ENCODE data around the gene ADRA1B. TPM values are rescaled to one million over a fixed set of nuclear protein-coding genes. Genes with fewer than 3 reads are reported as not detected.

ADRA1B gene
- total RNA-seq, 2 experiments from 2014 or later = not detected

DNA sequence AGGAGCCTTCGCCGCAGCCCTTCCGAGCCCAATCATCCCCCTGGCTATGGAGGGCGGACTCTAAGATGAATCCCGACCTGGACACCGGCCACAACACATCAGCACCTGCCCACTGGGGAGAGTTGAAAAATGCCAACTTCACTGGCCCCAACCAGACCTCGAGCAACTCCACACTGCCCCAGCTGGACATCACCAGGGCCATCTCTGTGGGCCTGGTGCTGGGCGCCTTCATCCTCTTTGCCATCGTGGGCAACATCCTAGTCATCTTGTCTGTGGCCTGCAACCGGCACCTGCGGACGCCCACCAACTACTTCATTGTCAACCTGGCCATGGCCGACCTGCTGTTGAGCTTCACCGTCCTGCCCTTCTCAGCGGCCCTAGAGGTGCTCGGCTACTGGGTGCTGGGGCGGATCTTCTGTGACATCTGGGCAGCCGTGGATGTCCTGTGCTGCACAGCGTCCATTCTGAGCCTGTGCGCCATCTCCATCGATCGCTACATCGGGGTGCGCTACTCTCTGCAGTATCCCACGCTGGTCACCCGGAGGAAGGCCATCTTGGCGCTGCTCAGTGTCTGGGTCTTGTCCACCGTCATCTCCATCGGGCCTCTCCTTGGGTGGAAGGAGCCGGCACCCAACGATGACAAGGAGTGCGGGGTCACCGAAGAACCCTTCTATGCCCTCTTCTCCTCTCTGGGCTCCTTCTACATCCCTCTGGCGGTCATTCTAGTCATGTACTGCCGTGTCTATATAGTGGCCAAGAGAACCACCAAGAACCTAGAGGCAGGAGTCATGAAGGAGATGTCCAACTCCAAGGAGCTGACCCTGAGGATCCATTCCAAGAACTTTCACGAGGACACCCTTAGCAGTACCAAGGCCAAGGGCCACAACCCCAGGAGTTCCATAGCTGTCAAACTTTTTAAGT, 819 bp downstream of the ADRA1B start:
- no peaks in the 10 kb centered on the region for H3K36me3 Mint-ChIP-seq (ENCODE audit: low read depth)
- Histone ChIP-seq H3K9me3 (ENCODE audit: control insufficient read depth in 1 of 2, insufficient read depth in 1 of 2, low read length in 2 of 2) (peaks cover 0 to 7% of the 10 kb centered on the region in 2 experiments), H3K27ac (ENCODE audit: low read depth in 1 of 2, low read length in 2 of 2) (no peak overlapping the region), H3K4me3 (ENCODE audit: low read length) (no peak overlapping the region), H3K36me3 (ENCODE audit: insufficient read depth, low read length) (no peaks in the 10 kb centered on the region), H3K4me1 (ENCODE audit: insufficient read depth, low read length) (peaks cover 9% of the 10 kb centered on the region), H3K27me3 (ENCODE audit: control insufficient read depth in 1 of 2, insufficient read depth in 2 of 2, low read length in 2 of 2) (peaks cover 24 to 51% of the 10 kb centered on the region in 2 experiments)
- no peak for ATAC-seq (ENCODE audit: poor library complexity)
- no peaks in the 10 kb centered on the region for H3K9me3 Mint-ChIP-seq
- H3K4me1 Mint-ChIP-seq (ENCODE audit: low read depth) = peaks cover 10% of the 10 kb centered on the region
- CTCF ChIA-PET = no interaction called here
- peaks cover 67% of the 10 kb centered on the region for H3K27me3 Mint-ChIP-seq
- intact Hi-C loops (cut with DNase I, micrococcal nuclease) = loop anchor here (2.0 to 10.0 kb wide), 3 partner anchors 470 to 762 kb away; no protein-coding TSS in a partner anchor
- no peak for DNase-seq
- TF ChIP-seq, protein P1, sequence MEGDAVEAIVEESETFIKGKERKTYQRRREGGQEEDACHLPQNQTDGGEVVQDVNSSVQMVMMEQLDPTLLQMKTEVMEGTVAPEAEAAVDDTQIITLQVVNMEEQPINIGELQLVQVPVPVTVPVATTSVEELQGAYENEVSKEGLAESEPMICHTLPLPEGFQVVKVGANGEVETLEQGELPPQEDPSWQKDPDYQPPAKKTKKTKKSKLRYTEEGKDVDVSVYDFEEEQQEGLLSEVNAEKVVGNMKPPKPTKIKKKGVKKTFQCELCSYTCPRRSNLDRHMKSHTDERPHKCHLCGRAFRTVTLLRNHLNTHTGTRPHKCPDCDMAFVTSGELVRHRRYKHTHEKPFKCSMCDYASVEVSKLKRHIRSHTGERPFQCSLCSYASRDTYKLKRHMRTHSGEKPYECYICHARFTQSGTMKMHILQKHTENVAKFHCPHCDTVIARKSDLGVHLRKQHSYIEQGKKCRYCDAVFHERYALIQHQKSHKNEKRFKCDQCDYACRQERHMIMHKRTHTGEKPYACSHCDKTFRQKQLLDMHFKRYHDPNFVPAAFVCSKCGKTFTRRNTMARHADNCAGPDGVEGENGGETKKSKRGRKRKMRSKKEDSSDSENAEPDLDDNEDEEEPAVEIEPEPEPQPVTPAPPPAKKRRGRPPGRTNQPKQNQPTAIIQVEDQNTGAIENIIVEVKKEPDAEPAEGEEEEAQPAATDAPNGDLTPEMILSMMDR (IDR thresholded peaks at IDR 0.05) = no peak
- POLR2A ChIA-PET = no interaction called here
- peak overlapping the region; percentile 32 for H3K4me3 Mint-ChIP-seq
- H3K27ac Mint-ChIP-seq = no peak overlapping the region

DNA sequence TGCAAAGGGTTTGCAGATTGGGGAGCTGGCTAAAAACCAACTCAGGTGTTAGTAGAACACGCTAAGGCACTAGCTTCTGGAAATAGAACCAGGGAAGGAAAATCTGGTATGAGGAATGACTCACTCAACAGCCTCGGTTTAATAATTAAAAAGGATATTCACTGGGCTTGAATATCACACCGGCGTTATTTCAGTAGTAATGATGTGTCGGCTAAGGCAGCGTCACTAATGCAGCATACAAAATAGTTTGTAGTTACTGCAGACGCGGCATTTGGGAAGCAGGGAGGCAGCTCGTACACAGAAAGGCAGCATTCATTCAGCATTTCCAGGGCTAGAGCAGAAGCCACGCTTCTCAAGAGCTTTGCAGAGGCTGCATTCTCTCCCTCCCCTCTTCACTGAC, 1.7 kb downstream of the ADRA1B start:
- Mint-ChIP-seq H3K4me1 (ENCODE audit: low read depth) (peaks cover 10% of the 10 kb centered on the region), H3K9me3 (no peaks in the 10 kb centered on the region), H3K4me3 (no peak overlapping the region), H3K36me3 (ENCODE audit: low read depth) (no peaks in the 10 kb centered on the region), H3K27ac (no peak overlapping the region), H3K27me3 (peaks cover 61% of the 10 kb centered on the region)
- no peak overlapping the region for H3K4me3 ChIP-seq (ENCODE audit: low read length)
- TF ChIP-seq, protein P1 (IDR thresholded peaks at IDR 0.05) = no peak
- ATAC-seq (ENCODE audit: poor library complexity) (no peak), DNase-seq (no peak)
- H3K36me3 ChIP-seq (ENCODE audit: insufficient read depth, low read length) = no peaks in the 10 kb centered on the region
- POLR2A ChIA-PET = no interaction called here
- peaks cover 9% of the 10 kb centered on the region for H3K4me1 ChIP-seq (ENCODE audit: insufficient read depth, low read length)
- no peak overlapping the region for H3K27ac ChIP-seq (ENCODE audit: low read depth in 1 of 2, low read length in 2 of 2)
- CTCF ChIA-PET = no interaction called here
- peaks cover 22 to 52% of the 10 kb centered on the region in 2 experiments for H3K27me3 ChIP-seq (ENCODE audit: control insufficient read depth in 1 of 2, insufficient read depth in 2 of 2, low read length in 2 of 2)
- intact Hi-C loops (cut with DNase I, micrococcal nuclease) = loop anchor here (2.0 to 10.0 kb wide), 3 partner anchors 471 to 763 kb away; no protein-coding TSS in a partner anchor
- peaks cover 0 to 7% of the 10 kb centered on the region in 2 experiments for H3K9me3 ChIP-seq (ENCODE audit: control insufficient read depth in 1 of 2, insufficient read depth in 1 of 2, low read length in 2 of 2)

DNA sequence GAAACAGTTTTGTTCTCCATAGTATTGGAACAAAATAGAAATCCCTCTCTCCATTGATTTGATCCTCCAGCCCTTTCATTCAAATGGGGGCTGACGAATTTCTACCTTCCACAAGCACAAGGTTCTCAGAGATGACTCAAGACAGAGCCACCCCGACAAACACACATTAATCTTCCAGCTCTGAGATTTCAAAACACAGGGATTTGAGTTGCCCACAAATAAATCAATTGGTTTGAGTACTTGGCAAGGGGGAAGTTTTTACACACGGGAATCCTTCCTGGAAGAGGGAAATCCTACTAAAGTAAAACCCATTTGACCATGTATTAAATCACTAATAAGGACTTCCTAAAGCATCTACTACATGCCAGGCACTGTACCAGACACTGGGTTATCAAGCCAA, 5.4 kb downstream of the ADRA1B start:
- Histone ChIP-seq H3K36me3 (ENCODE audit: insufficient read depth, low read length) (no peaks in the 10 kb centered on the region), H3K4me1 (ENCODE audit: insufficient read depth, low read length) (peaks cover 3% of the 10 kb centered on the region), H3K27ac (ENCODE audit: low read depth in 1 of 2, low read length in 2 of 2) (no peak overlapping the region), H3K4me3 (ENCODE audit: low read length) (no peak overlapping the region), H3K9me3 (ENCODE audit: control insufficient read depth in 1 of 2, insufficient read depth in 1 of 2, low read length in 2 of 2) (peaks cover 0 to 5% of the 10 kb centered on the region in 2 experiments), H3K27me3 (ENCODE audit: control insufficient read depth in 1 of 2, insufficient read depth in 2 of 2, low read length in 2 of 2) (peaks cover 30 to 35% of the 10 kb centered on the region in 2 experiments)
- Mint-ChIP-seq H3K27ac (no peak overlapping the region), H3K27me3 (peaks cover 40% of the 10 kb centered on the region), H3K9me3 (no peaks in the 10 kb centered on the region), H3K36me3 (ENCODE audit: low read depth) (no peaks in the 10 kb centered on the region), H3K4me3 (no peak overlapping the region), H3K4me1 (ENCODE audit: low read depth) (peaks cover 6% of the 10 kb centered on the region)
- intact Hi-C loops (cut with DNase I, micrococcal nuclease) = no loop called here
- ChIA-PET POLR2A (no interaction called here), CTCF (no interaction called here)
- ATAC-seq (ENCODE audit: poor library complexity) (no peak), DNase-seq (no peak)
- TF ChIP-seq, protein P1 (IDR thresholded peaks at IDR 0.05) = no peak
